ENCODE data around the gene MRPS34.

Gene MRPS34

DNA sequence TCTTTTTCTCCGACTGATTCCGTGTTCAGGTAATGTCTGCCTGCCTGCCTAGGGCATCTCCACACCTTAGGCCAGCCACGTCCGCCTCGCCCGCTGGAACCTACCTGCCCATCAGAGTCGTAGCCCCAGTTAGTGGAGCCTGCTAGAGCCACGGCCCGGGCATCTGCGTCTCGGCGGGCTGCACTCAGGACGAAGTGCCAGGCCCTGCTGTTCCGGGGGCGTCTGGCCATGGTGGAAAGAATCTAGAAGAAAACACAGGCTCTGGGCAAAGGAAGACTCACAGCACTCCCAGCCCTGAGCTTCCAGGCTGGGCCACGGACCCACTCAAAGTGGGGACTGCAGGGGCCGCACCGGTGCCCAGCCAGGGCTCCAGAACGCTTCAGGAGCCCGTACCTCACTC lies 8.3 kb upstream of the MRPS34 start:
- TF ChIP-seq, protein P1, sequence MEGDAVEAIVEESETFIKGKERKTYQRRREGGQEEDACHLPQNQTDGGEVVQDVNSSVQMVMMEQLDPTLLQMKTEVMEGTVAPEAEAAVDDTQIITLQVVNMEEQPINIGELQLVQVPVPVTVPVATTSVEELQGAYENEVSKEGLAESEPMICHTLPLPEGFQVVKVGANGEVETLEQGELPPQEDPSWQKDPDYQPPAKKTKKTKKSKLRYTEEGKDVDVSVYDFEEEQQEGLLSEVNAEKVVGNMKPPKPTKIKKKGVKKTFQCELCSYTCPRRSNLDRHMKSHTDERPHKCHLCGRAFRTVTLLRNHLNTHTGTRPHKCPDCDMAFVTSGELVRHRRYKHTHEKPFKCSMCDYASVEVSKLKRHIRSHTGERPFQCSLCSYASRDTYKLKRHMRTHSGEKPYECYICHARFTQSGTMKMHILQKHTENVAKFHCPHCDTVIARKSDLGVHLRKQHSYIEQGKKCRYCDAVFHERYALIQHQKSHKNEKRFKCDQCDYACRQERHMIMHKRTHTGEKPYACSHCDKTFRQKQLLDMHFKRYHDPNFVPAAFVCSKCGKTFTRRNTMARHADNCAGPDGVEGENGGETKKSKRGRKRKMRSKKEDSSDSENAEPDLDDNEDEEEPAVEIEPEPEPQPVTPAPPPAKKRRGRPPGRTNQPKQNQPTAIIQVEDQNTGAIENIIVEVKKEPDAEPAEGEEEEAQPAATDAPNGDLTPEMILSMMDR (IDR thresholded peaks at IDR 0.05; ENCODE audit: low read depth, low read length, missing control alignments): no peak
- H3K36me3 ChIP-seq (replicated peaks): peaks cover 29% of the 10 kb centered on the region
- no peaks in the 10 kb centered on the region for H3K27me3 ChIP-seq (replicated peaks)
- in situ Hi-C loops (cut with HindIII; ENCODE audit: low pct_ligation_motif_present, low sequenced_read_pairs): no loop called here
- H3K27ac ChIP-seq: no peak overlapping the region
- DNase-seq: no peak
- peak overlapping the region; percentile 75 for H3K4me3 ChIP-seq (ENCODE audit: low read depth, low read length)

DNA sequence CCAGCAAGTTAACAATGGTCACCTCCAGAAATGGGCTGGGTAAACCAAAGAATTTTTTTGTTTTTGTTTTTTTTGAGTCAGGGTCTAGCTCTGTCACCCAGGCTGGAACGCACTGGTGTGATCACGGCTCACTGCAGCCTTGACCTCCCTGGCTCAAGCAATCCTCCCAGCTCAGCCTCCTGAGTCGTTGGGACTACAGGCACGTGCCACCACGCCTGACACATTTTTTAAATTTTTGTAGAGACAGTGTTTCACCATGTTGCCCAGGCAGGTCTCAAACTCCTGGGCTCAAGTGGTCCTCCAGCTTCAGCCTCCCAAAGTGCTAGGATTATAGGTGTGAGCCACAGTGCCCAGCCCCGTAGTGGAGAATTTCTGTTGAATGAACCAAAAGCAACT lies 7.7 kb upstream of the MRPS34 start:
- Histone ChIP-seq H3K27me3 (replicated peaks) (no peaks in the 10 kb centered on the region), H3K36me3 (replicated peaks) (peaks cover 31% of the 10 kb centered on the region), H3K4me3 (ENCODE audit: low read depth, low read length) (no peak overlapping the region), H3K27ac (no peak overlapping the region)
- in situ Hi-C loops (cut with HindIII; ENCODE audit: low pct_ligation_motif_present, low sequenced_read_pairs): no loop called here
- DNase-seq: no peak
- TF ChIP-seq, protein P1 (IDR thresholded peaks at IDR 0.05; ENCODE audit: low read depth, low read length, missing control alignments): no peak

DNA sequence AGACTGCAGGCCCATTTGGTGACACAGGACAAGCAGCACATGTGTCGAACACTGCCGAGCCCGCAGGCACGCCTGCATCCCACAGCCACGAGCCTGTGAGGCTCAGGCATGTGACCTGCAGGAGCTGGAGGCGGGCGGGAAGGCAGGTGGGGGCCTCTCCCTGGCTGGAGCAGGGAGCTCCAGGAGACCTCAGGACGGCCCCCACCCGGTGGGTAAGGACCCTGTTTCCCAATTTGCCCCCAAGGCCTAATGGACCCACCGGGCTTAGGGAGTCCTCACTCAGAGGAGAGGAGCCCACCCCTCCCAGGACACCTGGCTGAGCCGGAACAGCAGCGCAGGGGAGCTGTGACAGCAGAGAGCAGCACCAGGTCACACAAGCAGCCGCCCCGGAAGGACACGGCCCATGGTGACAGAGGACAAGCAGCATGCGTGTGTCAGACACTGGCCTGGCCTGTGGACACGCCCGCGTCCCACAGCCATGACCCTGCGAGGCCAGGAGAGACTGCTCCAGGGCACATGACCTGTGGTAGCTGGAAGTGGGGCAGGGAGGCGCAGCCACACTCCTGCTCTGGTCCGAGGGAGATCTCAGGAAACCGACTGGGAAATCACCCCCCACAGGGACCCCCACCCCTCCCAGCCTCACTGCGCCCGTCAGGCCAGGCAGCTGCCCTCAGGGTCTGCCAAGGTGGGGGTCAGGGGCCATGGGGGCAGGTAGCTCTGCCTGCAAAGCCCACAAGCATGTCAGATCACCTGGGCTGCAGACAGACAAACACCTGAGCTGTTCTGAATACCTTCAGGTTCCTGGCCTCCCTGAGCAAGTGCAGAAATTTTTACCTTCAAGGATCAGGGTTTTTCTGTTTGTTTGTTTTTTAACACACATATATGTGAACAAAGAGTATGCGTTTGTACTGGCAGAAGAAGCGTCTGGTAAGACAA lies 7.1 kb upstream of the MRPS34 start:
- Histone ChIP-seq H3K27me3 (replicated peaks) (no peaks in the 10 kb centered on the region), H3K27ac (no peak overlapping the region), H3K4me3 (ENCODE audit: low read depth, low read length) (no peak overlapping the region), H3K36me3 (replicated peaks) (peaks cover 37% of the 10 kb centered on the region)
- TF ChIP-seq, protein P1 (IDR thresholded peaks at IDR 0.05; ENCODE audit: low read depth, low read length, missing control alignments): no peak
- no peak for DNase-seq
- in situ Hi-C loops (cut with HindIII; ENCODE audit: low pct_ligation_motif_present, low sequenced_read_pairs): no loop called here

DNA sequence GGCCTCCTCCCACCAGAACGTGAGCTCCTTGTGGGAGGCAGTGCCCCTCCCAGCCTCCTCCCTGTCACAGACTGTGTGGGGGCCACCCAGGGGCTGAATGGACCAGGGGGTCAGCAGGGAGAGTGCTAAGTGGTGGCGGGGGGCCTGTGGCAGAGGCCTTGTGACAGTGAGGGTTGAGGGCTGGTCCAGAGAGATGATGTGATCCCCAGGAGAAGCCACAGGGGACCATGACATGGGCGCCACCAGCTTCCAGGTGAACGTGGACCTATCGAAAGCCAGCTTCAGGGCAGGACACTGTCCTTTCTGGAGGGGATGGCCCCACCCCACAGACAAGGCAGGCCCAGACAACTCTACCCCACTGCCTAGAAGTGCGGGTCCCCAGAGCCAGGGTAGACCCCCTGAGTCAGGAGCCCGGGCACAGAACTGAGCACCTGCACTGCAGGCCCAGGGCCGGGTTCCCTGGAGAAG lies 6.3 kb upstream of the MRPS34 start:
- Histone ChIP-seq H3K27me3 (replicated peaks) (no peaks in the 10 kb centered on the region), H3K4me3 (ENCODE audit: low read depth, low read length) (no peak overlapping the region), H3K36me3 (replicated peaks) (peaks cover 39% of the 10 kb centered on the region), H3K27ac (no peak overlapping the region)
- in situ Hi-C loops (cut with HindIII; ENCODE audit: low pct_ligation_motif_present, low sequenced_read_pairs): no loop called here
- DNase-seq: no peak
- TF ChIP-seq, protein P1 (IDR thresholded peaks at IDR 0.05; ENCODE audit: low read depth, low read length, missing control alignments): no peak

DNA sequence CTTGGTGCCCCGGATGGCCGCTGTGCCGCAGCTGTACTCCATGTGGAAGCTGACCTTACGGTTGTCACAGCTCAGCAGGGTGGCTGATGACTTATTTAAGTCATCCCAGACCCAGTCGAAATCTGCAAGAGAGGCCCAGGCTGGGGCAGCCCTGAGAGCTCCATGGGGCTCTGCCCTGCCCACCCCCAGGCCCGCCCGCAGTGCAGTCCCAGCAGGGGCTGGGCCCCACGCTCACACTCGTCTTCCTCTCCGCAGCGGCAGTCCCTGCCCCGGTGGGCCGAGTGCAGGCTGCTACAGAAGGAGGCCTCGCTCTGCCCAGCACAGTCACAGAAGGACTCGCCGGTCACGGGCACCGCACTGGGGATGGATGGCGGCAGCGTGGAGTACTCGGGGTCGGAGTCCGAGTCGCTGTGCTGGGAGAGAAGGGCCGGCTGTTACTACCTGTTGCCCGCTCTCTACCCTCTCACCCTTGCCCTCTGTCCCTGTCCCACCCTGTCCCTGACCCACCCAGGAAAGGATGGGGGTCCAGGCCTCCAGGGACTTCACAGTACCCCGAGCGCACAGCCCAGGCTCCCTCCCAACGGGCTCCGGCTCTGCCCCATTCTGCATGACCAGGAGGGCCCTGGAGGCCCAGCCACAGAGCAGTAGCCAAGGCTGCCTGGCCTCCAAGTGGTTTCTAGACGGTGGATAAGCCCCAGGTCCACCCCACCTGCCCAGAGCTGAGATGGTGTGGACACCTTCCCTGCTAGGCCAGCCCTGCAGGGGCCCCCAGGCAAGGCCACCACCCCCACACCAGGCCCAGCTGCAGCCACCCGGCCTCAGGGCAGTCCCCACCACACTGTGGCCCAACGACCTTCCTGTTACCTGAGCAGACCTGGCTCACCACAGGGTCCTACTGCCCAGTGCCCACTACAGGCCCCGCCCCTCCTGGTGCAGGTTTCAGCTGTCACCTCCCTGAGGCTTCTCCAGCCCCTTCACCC lies 5.6 kb upstream of the MRPS34 start:
- in situ Hi-C loops (cut with HindIII; ENCODE audit: low pct_ligation_motif_present, low sequenced_read_pairs): no loop called here
- Histone ChIP-seq H3K27me3 (replicated peaks) (no peaks in the 10 kb centered on the region), H3K4me3 (ENCODE audit: low read depth, low read length) (no peak overlapping the region), H3K36me3 (replicated peaks) (peaks cover 39% of the 10 kb centered on the region), H3K27ac (no peak overlapping the region)
- DNase-seq: peak; percentile 31
- TF ChIP-seq, protein P1 (IDR thresholded peaks at IDR 0.05; ENCODE audit: low read depth, low read length, missing control alignments): no peak
